ENCODE results near the gene ANXA11. TPM values are rescaled to one million over a fixed set of nuclear protein-coding genes. Genes with fewer than 3 reads are reported as not detected.

Gene ANXA11
- total RNA-seq, 1 donor from 2014 or later: 122 TPM

DNA sequence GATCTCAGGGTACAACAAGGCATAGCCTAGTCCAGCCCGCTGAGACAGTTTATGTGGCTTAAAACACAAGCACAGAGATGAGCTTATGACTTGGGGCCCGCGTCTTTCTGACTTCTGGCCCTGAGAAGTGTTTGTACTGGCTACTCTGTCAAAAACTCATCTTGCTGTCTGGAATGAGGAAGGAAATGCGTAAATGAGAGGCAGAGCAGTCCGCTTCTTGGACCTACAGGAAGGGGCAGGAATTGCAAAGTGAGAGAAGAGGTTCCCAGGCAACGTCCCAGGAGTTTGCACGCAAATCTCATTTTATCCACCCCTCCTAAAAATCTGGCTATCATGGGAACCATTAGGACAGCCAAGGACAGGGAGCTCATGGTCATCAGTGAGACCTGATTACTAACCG, 5.5 kb downstream of the ANXA11 start:
- Histone ChIP-seq H3K36me3 (ENCODE audit: insufficient read depth, low read length) (no peaks in the 10 kb centered on the region), H4K20me1 (ENCODE audit: insufficient read depth, low read length) (peaks cover 94% of the 10 kb centered on the region), H3K9me3 (ENCODE audit: insufficient read depth, low read depth, low read length) (no peaks in the 10 kb centered on the region), H3K27me3 (ENCODE audit: insufficient read depth, low read length) (no peaks in the 10 kb centered on the region), H3K9ac (ENCODE audit: low read length) (no peak overlapping the region), H3K4me1 (ENCODE audit: insufficient read depth, low read length) (peaks cover 38% of the 10 kb centered on the region), H3K4me2 (ENCODE audit: low read length) (no peak overlapping the region), H3K4me3 (ENCODE audit: insufficient read depth, low read depth, low read length) (no peak overlapping the region), H2AFZ (ENCODE audit: low read depth, low read length) (no peak overlapping the region), H3K27ac (ENCODE audit: low read depth, low read length) (peak overlapping the region; percentile 52), H3K79me2 (ENCODE audit: insufficient read depth, low read length) (peaks cover 99% of the 10 kb centered on the region)
- peaks cover 2% of the 10 kb centered on the region for H3K9me3 Mint-ChIP-seq (ENCODE audit: unreplicated experiment)
- H3K4me1 Mint-ChIP-seq (ENCODE audit: low read depth, unreplicated experiment): peaks cover 48% of the 10 kb centered on the region
- no peaks in the 10 kb centered on the region for H3K27me3 Mint-ChIP-seq (ENCODE audit: low read depth, unreplicated experiment)
- FAIRE-seq (no peak), DNase-seq (ENCODE audit: low read depth) (peak; percentile 20)
- peaks cover 6% of the 10 kb centered on the region for H3K36me3 Mint-ChIP-seq (ENCODE audit: low read depth, unreplicated experiment)
- H3K27ac Mint-ChIP-seq (ENCODE audit: unreplicated experiment): no peak overlapping the region
- TF ChIP-seq EZH2 (IDR thresholded peaks at IDR 0.05; ENCODE audit: insufficient read depth, low read length): no peak
- TF ChIP-seq, protein P1, sequence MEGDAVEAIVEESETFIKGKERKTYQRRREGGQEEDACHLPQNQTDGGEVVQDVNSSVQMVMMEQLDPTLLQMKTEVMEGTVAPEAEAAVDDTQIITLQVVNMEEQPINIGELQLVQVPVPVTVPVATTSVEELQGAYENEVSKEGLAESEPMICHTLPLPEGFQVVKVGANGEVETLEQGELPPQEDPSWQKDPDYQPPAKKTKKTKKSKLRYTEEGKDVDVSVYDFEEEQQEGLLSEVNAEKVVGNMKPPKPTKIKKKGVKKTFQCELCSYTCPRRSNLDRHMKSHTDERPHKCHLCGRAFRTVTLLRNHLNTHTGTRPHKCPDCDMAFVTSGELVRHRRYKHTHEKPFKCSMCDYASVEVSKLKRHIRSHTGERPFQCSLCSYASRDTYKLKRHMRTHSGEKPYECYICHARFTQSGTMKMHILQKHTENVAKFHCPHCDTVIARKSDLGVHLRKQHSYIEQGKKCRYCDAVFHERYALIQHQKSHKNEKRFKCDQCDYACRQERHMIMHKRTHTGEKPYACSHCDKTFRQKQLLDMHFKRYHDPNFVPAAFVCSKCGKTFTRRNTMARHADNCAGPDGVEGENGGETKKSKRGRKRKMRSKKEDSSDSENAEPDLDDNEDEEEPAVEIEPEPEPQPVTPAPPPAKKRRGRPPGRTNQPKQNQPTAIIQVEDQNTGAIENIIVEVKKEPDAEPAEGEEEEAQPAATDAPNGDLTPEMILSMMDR (IDR thresholded peaks at IDR 0.05; ENCODE audit: insufficient read depth, low read depth, low read length): no peak
- no peak overlapping the region for H3K4me3 Mint-ChIP-seq (ENCODE audit: unreplicated experiment)

DNA sequence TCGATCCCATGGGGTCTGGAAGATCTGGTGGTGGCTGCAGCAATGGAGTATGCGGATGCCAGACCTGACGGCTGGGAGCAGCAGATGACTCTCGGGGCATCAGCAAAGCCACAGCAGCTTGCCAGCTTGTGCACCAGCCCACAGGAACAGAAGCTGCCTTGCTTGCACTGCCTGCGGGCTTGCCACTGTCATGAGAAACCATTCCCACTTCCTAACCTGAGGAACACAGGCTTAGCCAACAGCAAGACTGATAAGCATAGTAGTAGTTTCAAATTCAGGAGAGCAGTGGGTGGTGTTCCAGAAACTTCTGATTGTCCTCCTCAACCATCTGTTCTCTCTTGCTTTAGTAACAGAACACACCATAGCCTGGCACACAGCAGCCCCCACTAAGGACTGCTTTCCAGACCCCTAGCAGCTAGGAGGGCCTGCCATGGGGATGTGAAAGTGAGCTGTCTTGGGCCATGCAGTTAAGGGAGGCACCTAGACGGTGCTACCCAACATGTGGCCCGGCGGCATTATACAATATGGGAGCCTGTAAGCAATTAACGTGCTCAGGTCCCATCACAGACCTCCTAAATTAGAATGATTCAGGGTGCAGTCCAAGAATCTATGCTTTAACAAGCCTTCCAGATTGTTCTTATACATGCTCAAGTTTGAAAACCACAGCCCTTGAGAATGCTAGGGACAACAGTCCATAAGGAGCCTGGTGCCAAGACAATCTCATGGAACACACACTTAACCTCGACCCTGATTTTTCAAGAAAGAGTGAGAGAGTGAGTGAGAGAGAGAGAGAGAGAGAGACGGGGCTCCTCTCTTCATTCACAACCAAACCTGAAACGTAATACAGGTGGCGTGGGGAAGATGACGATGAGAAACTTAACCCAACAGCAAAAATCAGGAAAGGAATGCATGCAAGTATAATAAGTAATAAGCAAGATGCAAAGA, 7.1 kb downstream of the ANXA11 start:
- Histone ChIP-seq H2AFZ (ENCODE audit: low read depth, low read length) (no peak overlapping the region), H4K20me1 (ENCODE audit: insufficient read depth, low read length) (peaks cover 90% of the 10 kb centered on the region), H3K36me3 (ENCODE audit: insufficient read depth, low read length) (peaks cover 3% of the 10 kb centered on the region), H3K9ac (ENCODE audit: low read length) (no peak overlapping the region), H3K4me3 (ENCODE audit: insufficient read depth, low read depth, low read length) (no peak overlapping the region), H3K4me1 (ENCODE audit: insufficient read depth, low read length) (peaks cover 25% of the 10 kb centered on the region), H3K9me3 (ENCODE audit: insufficient read depth, low read depth, low read length) (no peaks in the 10 kb centered on the region), H3K79me2 (ENCODE audit: insufficient read depth, low read length) (peaks cover 99% of the 10 kb centered on the region), H3K27ac (ENCODE audit: low read depth, low read length) (no peak overlapping the region), H3K27me3 (ENCODE audit: insufficient read depth, low read length) (no peaks in the 10 kb centered on the region), H3K4me2 (ENCODE audit: low read length) (no peak overlapping the region)
- no peak overlapping the region for H3K4me3 Mint-ChIP-seq (ENCODE audit: unreplicated experiment)
- FAIRE-seq (no peak), DNase-seq (ENCODE audit: low read depth) (no peak)
- H3K27me3 Mint-ChIP-seq (ENCODE audit: low read depth, unreplicated experiment): no peaks in the 10 kb centered on the region
- peaks cover 10% of the 10 kb centered on the region for H3K36me3 Mint-ChIP-seq (ENCODE audit: low read depth, unreplicated experiment)
- H3K4me1 Mint-ChIP-seq (ENCODE audit: low read depth, unreplicated experiment): peaks cover 41% of the 10 kb centered on the region
- peak overlapping the region; percentile 10 for H3K27ac Mint-ChIP-seq (ENCODE audit: unreplicated experiment)
- TF ChIP-seq, protein P1 (IDR thresholded peaks at IDR 0.05; ENCODE audit: insufficient read depth, low read depth, low read length): no peak
- no peak for TF ChIP-seq EZH2 (IDR thresholded peaks at IDR 0.05; ENCODE audit: insufficient read depth, low read length)
- H3K9me3 Mint-ChIP-seq (ENCODE audit: unreplicated experiment): no peaks in the 10 kb centered on the region

DNA sequence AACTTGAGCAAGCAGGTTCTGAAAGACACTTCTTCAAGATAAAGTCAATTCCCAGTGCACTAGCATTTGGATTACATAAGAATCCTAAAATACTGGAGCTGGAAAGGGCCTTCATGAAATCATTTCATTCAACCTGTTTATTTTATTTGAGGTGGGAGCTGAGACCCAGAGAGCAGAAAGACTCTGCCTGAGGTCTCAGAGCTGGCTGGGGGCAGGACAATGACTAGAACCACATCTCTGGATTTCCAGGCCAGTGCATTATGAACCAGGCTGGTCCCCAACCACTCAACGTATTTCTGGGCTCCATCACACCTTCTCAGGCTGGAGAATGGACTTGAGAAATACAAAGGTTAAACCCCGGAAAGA, 8.4 kb downstream of the ANXA11 start:
- Histone ChIP-seq H2AFZ (ENCODE audit: low read depth, low read length) (no peak overlapping the region), H4K20me1 (ENCODE audit: insufficient read depth, low read length) (peaks cover 87% of the 10 kb centered on the region), H3K4me3 (ENCODE audit: insufficient read depth, low read depth, low read length) (no peak overlapping the region), H3K4me2 (ENCODE audit: low read length) (peak overlapping the region; percentile 41), H3K27ac (ENCODE audit: low read depth, low read length) (peak overlapping the region; percentile 17), H3K9ac (ENCODE audit: low read length) (no peak overlapping the region), H3K79me2 (ENCODE audit: insufficient read depth, low read length) (peaks cover 99% of the 10 kb centered on the region), H3K27me3 (ENCODE audit: insufficient read depth, low read length) (no peaks in the 10 kb centered on the region), H3K36me3 (ENCODE audit: insufficient read depth, low read length) (peaks cover 3% of the 10 kb centered on the region), H3K9me3 (ENCODE audit: insufficient read depth, low read depth, low read length) (no peaks in the 10 kb centered on the region), H3K4me1 (ENCODE audit: insufficient read depth, low read length) (peaks cover 20% of the 10 kb centered on the region)
- no peak overlapping the region for H3K4me3 Mint-ChIP-seq (ENCODE audit: unreplicated experiment)
- peaks cover 12% of the 10 kb centered on the region for H3K36me3 Mint-ChIP-seq (ENCODE audit: low read depth, unreplicated experiment)
- peaks cover 2% of the 10 kb centered on the region for H3K9me3 Mint-ChIP-seq (ENCODE audit: unreplicated experiment)
- peak overlapping the region; percentile 4 for H3K27ac Mint-ChIP-seq (ENCODE audit: unreplicated experiment)
- no peak for TF ChIP-seq EZH2 (IDR thresholded peaks at IDR 0.05; ENCODE audit: insufficient read depth, low read length)
- TF ChIP-seq, protein P1 (IDR thresholded peaks at IDR 0.05; ENCODE audit: insufficient read depth, low read depth, low read length): no peak
- peaks cover 32% of the 10 kb centered on the region for H3K4me1 Mint-ChIP-seq (ENCODE audit: low read depth, unreplicated experiment)
- H3K27me3 Mint-ChIP-seq (ENCODE audit: low read depth, unreplicated experiment): no peaks in the 10 kb centered on the region
- DNase-seq (ENCODE audit: low read depth) (no peak), FAIRE-seq (no peak)

Measured in astrocyte (in vitro differentiated cells and primary cell).